PC-3 (cell line): ENCODE data around the gene SH3BGRL3.

Experiments
- CTCF ChIP-seq: fragments of 300-600 bp; sonication (generic); conservative IDR thresholded peaks from 2 replicates; pipeline ENCODE4 v1.5.1; 2017; ENCODE audit warnings: antibody characterized with exemption, low read depth, mild to moderate bottlenecking, low read length
- EZH2 ChIP-seq: fragments of 300-600 bp; sonication (generic); IDR thresholded peaks from one replicate; pipeline ENCODE4 v1.6.1; 2017; ENCODE audit warnings: antibody characterized with exemption, mild to moderate bottlenecking, low read length; ENCODE audit not compliant: unreplicated experiment
- EZH2phosphoT487 ChIP-seq: fragments of 300-600 bp; sonication (generic); IDR thresholded peaks from 2 replicates; pipeline ENCODE4 v1.6.1; 2018; ENCODE audit warnings: mild to moderate bottlenecking, antibody characterized with exemption, low read length, borderline replicate concordance

- no peak for TF ChIP-seq CTCF
- TF ChIP-seq EZH2, result no peak
- TF ChIP-seq EZH2phosphoT487, result no peak
Measured at GRCh38 chr1:26324550-26324949, 44.7 kb downstream of the SH3BGRL3 start.
